Measurements from ENCODE around the gene KCNG2.

KCNG2 gene

GRCh38 chr18:79873449-79874110, 75.8 kb downstream of the KCNG2 start:
- H3K56ac ChIP-seq (ENCODE audit: low read length): no peak overlapping the region
- no peak for DNase-seq
- no peak overlapping the region for H2BK5ac ChIP-seq (ENCODE audit: low read length)
- no peaks in the 10 kb centered on the region for H3K27me3 ChIP-seq (ENCODE audit: insufficient read depth, low read length, poor library complexity)
- H3K4me1 ChIP-seq (ENCODE audit: control insufficient read depth, low read depth, low read length): no peaks in the 10 kb centered on the region
- H3K27ac ChIP-seq (ENCODE audit: low read depth, low read length): no peak overlapping the region
- no peak overlapping the region for H3K4ac ChIP-seq (ENCODE audit: low read depth, low read length)
- no peak overlapping the region for H3K23ac ChIP-seq (ENCODE audit: low read length)
- H3K9ac ChIP-seq (ENCODE audit: low read length): no peak overlapping the region
- H3K18ac ChIP-seq (ENCODE audit: low read length): no peak overlapping the region
- no peaks in the 10 kb centered on the region for H3K79me2 ChIP-seq (ENCODE audit: control insufficient read depth, insufficient read depth, low read length)
- no peak overlapping the region for H4K5ac ChIP-seq (ENCODE audit: low read length)
- H4K8ac ChIP-seq (ENCODE audit: low read depth, low read length): no peak overlapping the region
- H3K36me3 ChIP-seq (ENCODE audit: control insufficient read depth, insufficient read depth, low read length): no peaks in the 10 kb centered on the region
- H3K79me1 ChIP-seq (ENCODE audit: low read length): no peaks in the 10 kb centered on the region
- no peak overlapping the region for H2AK5ac ChIP-seq (ENCODE audit: low read length)
- H2BK15ac ChIP-seq (replicated peaks; ENCODE audit: low read depth): no peak overlapping the region
- no peak overlapping the region for H2BK120ac ChIP-seq (ENCODE audit: low read depth, low read length)
- H3K4me3 ChIP-seq (ENCODE audit: low read length): no peak overlapping the region
- WGBS (ENCODE audit: extremely low coverage, insufficient coverage, low lambda C conversion rate): no CpG with 5 or more reads among the region's 34 CpGs
- no peak overlapping the region for H3K4me2 ChIP-seq (ENCODE audit: low read length)

- H2AK5ac ChIP-seq (ENCODE audit: low read length): no peak overlapping the region
- no peak overlapping the region for H4K5ac ChIP-seq (ENCODE audit: low read length)
- WGBS (ENCODE audit: extremely low coverage, insufficient coverage, low lambda C conversion rate): no CpG with 5 or more reads among the region's 24 CpGs
- no peaks in the 10 kb centered on the region for H3K79me1 ChIP-seq (ENCODE audit: low read length)
- H2BK5ac ChIP-seq (ENCODE audit: low read length): no peak overlapping the region
- no peaks in the 10 kb centered on the region for H3K4me1 ChIP-seq (ENCODE audit: control insufficient read depth, low read depth, low read length)
- H3K9ac ChIP-seq (ENCODE audit: low read length): no peak overlapping the region
- no peak overlapping the region for H2BK15ac ChIP-seq (replicated peaks; ENCODE audit: low read depth)
- H3K27me3 ChIP-seq (ENCODE audit: insufficient read depth, low read length, poor library complexity): no peaks in the 10 kb centered on the region
- H3K4me3 ChIP-seq (ENCODE audit: low read length): no peak overlapping the region
- no peak overlapping the region for H3K4ac ChIP-seq (ENCODE audit: low read depth, low read length)
- H4K8ac ChIP-seq (ENCODE audit: low read depth, low read length): no peak overlapping the region
- H3K79me2 ChIP-seq (ENCODE audit: control insufficient read depth, insufficient read depth, low read length): no peaks in the 10 kb centered on the region
- no peak overlapping the region for H3K4me2 ChIP-seq (ENCODE audit: low read length)
- H2BK120ac ChIP-seq (ENCODE audit: low read depth, low read length): no peak overlapping the region
- DNase-seq: no peak
- H3K23ac ChIP-seq (ENCODE audit: low read length): no peak overlapping the region
- H3K18ac ChIP-seq (ENCODE audit: low read length): no peak overlapping the region
- H3K36me3 ChIP-seq (ENCODE audit: control insufficient read depth, insufficient read depth, low read length): no peaks in the 10 kb centered on the region
- H3K56ac ChIP-seq (ENCODE audit: low read length): no peak overlapping the region
- H3K27ac ChIP-seq (ENCODE audit: low read depth, low read length): no peak overlapping the region
Observed at GRCh38 chr18:79874553-79875530, 77.1 kb downstream of the KCNG2 start.

- no CpG with 5 or more reads among the region's 15 CpGs for WGBS (ENCODE audit: extremely low coverage, insufficient coverage, low lambda C conversion rate)
Observed at GRCh38 chr18:79875531-79875919, 77.8 kb downstream of the KCNG2 start.

GRCh38 chr18:79875931-79876461, 78.3 kb downstream of the KCNG2 start:
- H2BK5ac ChIP-seq (ENCODE audit: low read length): no peak overlapping the region
- no peak overlapping the region for H3K18ac ChIP-seq (ENCODE audit: low read length)
- H3K79me2 ChIP-seq (ENCODE audit: control insufficient read depth, insufficient read depth, low read length): no peaks in the 10 kb centered on the region
- no peak overlapping the region for H3K27ac ChIP-seq (ENCODE audit: low read depth, low read length)
- DNase-seq: no peak
- no peaks in the 10 kb centered on the region for H3K36me3 ChIP-seq (ENCODE audit: control insufficient read depth, insufficient read depth, low read length)
- H2BK15ac ChIP-seq (replicated peaks; ENCODE audit: low read depth): no peak overlapping the region
- no peaks in the 10 kb centered on the region for H3K27me3 ChIP-seq (ENCODE audit: insufficient read depth, low read length, poor library complexity)
- no peak overlapping the region for H3K9ac ChIP-seq (ENCODE audit: low read length)
- no peak overlapping the region for H4K5ac ChIP-seq (ENCODE audit: low read length)
- H3K56ac ChIP-seq (ENCODE audit: low read length): no peak overlapping the region
- no peaks in the 10 kb centered on the region for H3K4me1 ChIP-seq (ENCODE audit: control insufficient read depth, low read depth, low read length)
- no peak overlapping the region for H3K4me2 ChIP-seq (ENCODE audit: low read length)
- H3K79me1 ChIP-seq (ENCODE audit: low read length): no peaks in the 10 kb centered on the region
- no CpG with 5 or more reads among the region's 23 CpGs for WGBS (ENCODE audit: extremely low coverage, insufficient coverage, low lambda C conversion rate)
- no peak overlapping the region for H3K4ac ChIP-seq (ENCODE audit: low read depth, low read length)
- H3K23ac ChIP-seq (ENCODE audit: low read length): no peak overlapping the region
- H2AK5ac ChIP-seq (ENCODE audit: low read length): no peak overlapping the region
- no peak overlapping the region for H4K8ac ChIP-seq (ENCODE audit: low read depth, low read length)
- H2BK120ac ChIP-seq (ENCODE audit: low read depth, low read length): no peak overlapping the region
- no peak overlapping the region for H3K4me3 ChIP-seq (ENCODE audit: low read length)

More at GRCh38 chr18:79875531-79875919, 77.8 kb downstream of the KCNG2 start:
- Histone ChIP-seq H4K8ac (ENCODE audit: low read depth, low read length) (no peak overlapping the region), H2AK5ac (ENCODE audit: low read length) (no peak overlapping the region), H3K79me2 (ENCODE audit: control insufficient read depth, insufficient read depth, low read length) (no peaks in the 10 kb centered on the region), H3K4me2 (ENCODE audit: low read length) (no peak overlapping the region), H3K27ac (ENCODE audit: low read depth, low read length) (no peak overlapping the region), H3K36me3 (ENCODE audit: control insufficient read depth, insufficient read depth, low read length) (no peaks in the 10 kb centered on the region), H2BK120ac (ENCODE audit: low read depth, low read length) (no peak overlapping the region), H2BK5ac (ENCODE audit: low read length) (no peak overlapping the region), H3K18ac (ENCODE audit: low read length) (no peak overlapping the region), H3K4me3 (ENCODE audit: low read length) (no peak overlapping the region), H3K4ac (ENCODE audit: low read depth, low read length) (no peak overlapping the region), H3K4me1 (ENCODE audit: control insufficient read depth, low read depth, low read length) (no peaks in the 10 kb centered on the region), H3K79me1 (ENCODE audit: low read length) (no peaks in the 10 kb centered on the region), H3K27me3 (ENCODE audit: insufficient read depth, low read length, poor library complexity) (no peaks in the 10 kb centered on the region), H2BK15ac (replicated peaks; ENCODE audit: low read depth) (no peak overlapping the region), H3K23ac (ENCODE audit: low read length) (no peak overlapping the region), H3K56ac (ENCODE audit: low read length) (no peak overlapping the region), H4K5ac (ENCODE audit: low read length) (no peak overlapping the region), H3K9ac (ENCODE audit: low read length) (no peak overlapping the region)
- DNase-seq: no peak

GRCh38 chr18:79876497-79876896, 78.8 kb downstream of the KCNG2 start:
- DNase-seq: no peak

More at GRCh38 chr18:79876497-79876896, 78.8 kb downstream of the KCNG2 start:
- Histone ChIP-seq H3K27ac (ENCODE audit: low read depth, low read length) (no peak overlapping the region), H3K9ac (ENCODE audit: low read length) (no peak overlapping the region), H3K56ac (ENCODE audit: low read length) (no peak overlapping the region), H4K5ac (ENCODE audit: low read length) (no peak overlapping the region), H2BK5ac (ENCODE audit: low read length) (no peak overlapping the region), H2BK120ac (ENCODE audit: low read depth, low read length) (no peak overlapping the region), H3K23ac (ENCODE audit: low read length) (no peak overlapping the region), H3K4me1 (ENCODE audit: control insufficient read depth, low read depth, low read length) (no peaks in the 10 kb centered on the region), H3K27me3 (ENCODE audit: insufficient read depth, low read length, poor library complexity) (no peaks in the 10 kb centered on the region), H4K8ac (ENCODE audit: low read depth, low read length) (no peak overlapping the region), H3K18ac (ENCODE audit: low read length) (no peak overlapping the region), H3K79me1 (ENCODE audit: low read length) (no peaks in the 10 kb centered on the region), H3K4ac (ENCODE audit: low read depth, low read length) (no peak overlapping the region), H3K36me3 (ENCODE audit: control insufficient read depth, insufficient read depth, low read length) (no peaks in the 10 kb centered on the region), H2BK15ac (replicated peaks; ENCODE audit: low read depth) (no peak overlapping the region), H3K4me2 (ENCODE audit: low read length) (no peak overlapping the region), H2AK5ac (ENCODE audit: low read length) (no peak overlapping the region), H3K4me3 (ENCODE audit: low read length) (no peak overlapping the region), H3K79me2 (ENCODE audit: control insufficient read depth, insufficient read depth, low read length) (no peaks in the 10 kb centered on the region)
- no CpG with 5 or more reads among the region's 16 CpGs for WGBS (ENCODE audit: extremely low coverage, insufficient coverage, low lambda C conversion rate)

Measured in mesendoderm (in vitro differentiated cells).